Measurements from ENCODE around the gene C10orf120. TPM values are rescaled to one million over a fixed set of nuclear protein-coding genes. Genes with fewer than 3 reads are reported as not detected.

C10orf120 gene
- total and polyA plus RNA-seq, 2 experiments from 2014 or later, result not detected

- no peaks in the 10 kb centered on the region for H3K4me1 ChIP-seq (ENCODE audit: insufficient read depth)
- H3K36me3 ChIP-seq (ENCODE audit: insufficient read depth), result no peaks in the 10 kb centered on the region
- no peak overlapping the region for H3K4me2 ChIP-seq
- H3K27me3 ChIP-seq (ENCODE audit: insufficient read depth), result no peaks in the 10 kb centered on the region
- Mint-ChIP-seq H3K36me3 (ENCODE audit: low read depth) (no peaks in the 10 kb centered on the region), H3K4me1 (peaks cover 7% of the 10 kb centered on the region; the same call in 2 of the 3 replicates), H3K4me3 (no peak overlapping the region), H3K27me3 (ENCODE audit: insufficient read depth, low read depth, poor library complexity) (no peaks in the 10 kb centered on the region), H3K27ac (no peak overlapping the region), H3K9me3 (no peaks in the 10 kb centered on the region)
- no peaks in the 10 kb centered on the region for H3K79me2 ChIP-seq (replicated peaks; ENCODE audit: insufficient read depth)
- H3K27ac ChIP-seq (ENCODE audit: low read depth), result no peak overlapping the region
- DNase-seq (ENCODE audit: low spot score), result no peak
- no peak overlapping the region for H3K4me3 ChIP-seq
- H2AFZ ChIP-seq, result 0 out of 2 replicates have a peak overlapping the region, but pooled peaks have one; percentile 9
- no peak for TF ChIP-seq REST (IDR thresholded peaks at IDR 0.05; ENCODE audit: unreplicated experiment)
- no peak for TF ChIP-seq CTCF (conservative IDR thresholded peaks at IDR 0.05; ENCODE audit: low read depth in 2 of 2)
- no peak for TF ChIP-seq POLR2AphosphoS5 (IDR thresholded peaks at IDR 0.05; ENCODE audit: low read depth)
- no peak for TF ChIP-seq ETS1 (IDR thresholded peaks at IDR 0.05)
- H4K20me1 ChIP-seq (replicated peaks; ENCODE audit: insufficient read depth), result no peaks in the 10 kb centered on the region
- ATAC-seq, result no peak
- 0 out of 2 replicates have a peak, but pooled peaks cover 7% of the 10 kb centered on the region for H3K9me2 ChIP-seq (ENCODE audit: insufficient read depth)
- H3F3A ChIP-seq (replicated peaks; ENCODE audit: low read depth), result no peaks in the 10 kb centered on the region
Observed at GRCh38 chr10:122721111-122721510, 21.5 kb upstream of the C10orf120 start.

GRCh38 chr10:122716025-122716424, 16.4 kb upstream of the C10orf120 start:
- Histone ChIP-seq H2AFZ (peak overlapping the region; percentile 7), H3K27ac (ENCODE audit: low read depth) (no peak overlapping the region), H3F3A (replicated peaks; ENCODE audit: low read depth) (no peaks in the 10 kb centered on the region), H3K27me3 (ENCODE audit: insufficient read depth) (no peaks in the 10 kb centered on the region), H3K4me3 (no peak overlapping the region), H3K79me2 (replicated peaks; ENCODE audit: insufficient read depth) (no peaks in the 10 kb centered on the region), H3K9me2 (ENCODE audit: insufficient read depth) (0 out of 2 replicates have a peak, but pooled peaks cover 7% of the 10 kb centered on the region), H4K20me1 (replicated peaks; ENCODE audit: insufficient read depth) (no peaks in the 10 kb centered on the region), H3K4me2 (no peak overlapping the region), H3K4me1 (ENCODE audit: insufficient read depth) (no peaks in the 10 kb centered on the region), H3K36me3 (ENCODE audit: insufficient read depth) (no peaks in the 10 kb centered on the region)
- Mint-ChIP-seq H3K4me3 (no peak overlapping the region), H3K9me3 (no peaks in the 10 kb centered on the region), H3K36me3 (ENCODE audit: low read depth) (no peaks in the 10 kb centered on the region), H3K4me1 (peaks cover 17% of the 10 kb centered on the region; the same call in 2 of the 3 replicates), H3K27me3 (ENCODE audit: insufficient read depth, low read depth, poor library complexity) (no peaks in the 10 kb centered on the region), H3K27ac (no peak overlapping the region)
- no peak for TF ChIP-seq EZH2 (IDR thresholded peaks at IDR 0.05; ENCODE audit: low read depth, unreplicated experiment)
- DNase-seq (ENCODE audit: low spot score) (no peak), ATAC-seq (no peak)

All from GM23338 (cell line).